Tibial nerve (tissue), 4 donors: Measurements from ENCODE around the gene CBLL1. TPM values are rescaled to one million over a fixed set of nuclear protein-coding genes. Genes with fewer than 3 reads are reported as not detected.

ENCODE experiments used
- DNase-seq, 2 donors: peaks; one replicate each; pipeline ENCODE4 v3.0.0-alpha.2; 2019; ENCODE audit warnings: low spot score in 2 of 2
- H3K27ac ChIP-seq, 4 donors: fragments of 200-600 bp; sonication (generic) in 3 of 4; one replicate each; pipeline ENCODE4 v1.5.1; 2017 to 2019; ENCODE audit warnings: mild to moderate bottlenecking in 1 of 4
- H3K27me3 ChIP-seq, 2 donors: fragments of 200-600 bp; sonication (generic) in 1 of 2; one replicate each; pipeline versions ENCODE4 v1.5.1 to v1.6.0; 2017 to 2019
- H3K36me3 ChIP-seq, 3 donors: fragments of 200-600 bp; sonication (generic); one replicate each; pipeline ENCODE4 v1.5.1; 2018 to 2019
- H3K4me1 ChIP-seq, 4 donors: fragments of 200-600 bp; sonication (generic) in 3 of 4; one replicate each; pipeline ENCODE4 v1.5.1; 2017 to 2019
- H3K4me3 ChIP-seq, 4 donors: fragments of 200-600 bp; sonication (generic) in 3 of 4; one replicate each; pipeline ENCODE4 v1.5.1; 2017 to 2019; ENCODE audit warnings: mild to moderate bottlenecking in 1 of 4, moderate library complexity in 1 of 4
- H3K9me3 ChIP-seq, 4 donors: fragments of 200-600 bp; sonication (generic) in 3 of 4; one replicate each; pipeline ENCODE4 v1.5.1; 2017 to 2019
- EP300 ChIP-seq, 2 donors: sonication (generic); formaldehyde crosslinking; IDR thresholded peaks; one replicate each; pipeline ENCODE4 v1.6.1; 2017; ENCODE audit warnings: antibody characterized with exemption in 2 of 2, mild to moderate bottlenecking in 1 of 2
- POLR2A ChIP-seq, 2 donors: fragments of 450-650 bp; IDR thresholded peaks; one replicate each; pipeline ENCODE4 v1.6.1; 2017; ENCODE audit warnings: antibody characterized with exemption in 2 of 2, mild to moderate bottlenecking in 2 of 2, moderate library complexity in 2 of 2
- WGBS, 2 donors: methylation state at CpG; one replicate each; pipeline ENCODE4 v1.1.5; 2018; 5-methylcytosine and 5-hydroxymethylcytosine counted together
- total RNA-seq, 4 donors: library from RNA; depleted of rRNA; stranded (reverse); fragments of >200 nt; gene quantifications; one replicate each; pipeline ENCODE4 v1.1.0, GENCODE V29; 2016
- TF ChIP-seq, protein P1 (sequence below), 5 experiments: fragments of 200-600 bp in 3 of 5; fragments of 450-650 bp in 2 of 5; sonication (generic) in 3 of 5; IDR thresholded peaks; one replicate each; pipeline ENCODE4 v1.5.1; 2016 to 2019; ENCODE audit warnings: antibody characterized with exemption in 5 of 5, mild to moderate bottlenecking in 3 of 5, moderate library complexity in 2 of 5

The CBLL1 gene, protein sequence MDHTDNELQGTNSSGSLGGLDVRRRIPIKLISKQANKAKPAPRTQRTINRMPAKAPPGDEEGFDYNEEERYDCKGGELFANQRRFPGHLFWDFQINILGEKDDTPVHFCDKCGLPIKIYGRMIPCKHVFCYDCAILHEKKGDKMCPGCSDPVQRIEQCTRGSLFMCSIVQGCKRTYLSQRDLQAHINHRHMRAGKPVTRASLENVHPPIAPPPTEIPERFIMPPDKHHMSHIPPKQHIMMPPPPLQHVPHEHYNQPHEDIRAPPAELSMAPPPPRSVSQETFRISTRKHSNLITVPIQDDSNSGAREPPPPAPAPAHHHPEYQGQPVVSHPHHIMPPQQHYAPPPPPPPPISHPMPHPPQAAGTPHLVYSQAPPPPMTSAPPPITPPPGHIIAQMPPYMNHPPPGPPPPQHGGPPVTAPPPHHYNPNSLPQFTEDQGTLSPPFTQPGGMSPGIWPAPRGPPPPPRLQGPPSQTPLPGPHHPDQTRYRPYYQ
- 10 to 100 TPM; 16.0 to 24.9 (median 17.9) TPM for total RNA-seq

DNA sequence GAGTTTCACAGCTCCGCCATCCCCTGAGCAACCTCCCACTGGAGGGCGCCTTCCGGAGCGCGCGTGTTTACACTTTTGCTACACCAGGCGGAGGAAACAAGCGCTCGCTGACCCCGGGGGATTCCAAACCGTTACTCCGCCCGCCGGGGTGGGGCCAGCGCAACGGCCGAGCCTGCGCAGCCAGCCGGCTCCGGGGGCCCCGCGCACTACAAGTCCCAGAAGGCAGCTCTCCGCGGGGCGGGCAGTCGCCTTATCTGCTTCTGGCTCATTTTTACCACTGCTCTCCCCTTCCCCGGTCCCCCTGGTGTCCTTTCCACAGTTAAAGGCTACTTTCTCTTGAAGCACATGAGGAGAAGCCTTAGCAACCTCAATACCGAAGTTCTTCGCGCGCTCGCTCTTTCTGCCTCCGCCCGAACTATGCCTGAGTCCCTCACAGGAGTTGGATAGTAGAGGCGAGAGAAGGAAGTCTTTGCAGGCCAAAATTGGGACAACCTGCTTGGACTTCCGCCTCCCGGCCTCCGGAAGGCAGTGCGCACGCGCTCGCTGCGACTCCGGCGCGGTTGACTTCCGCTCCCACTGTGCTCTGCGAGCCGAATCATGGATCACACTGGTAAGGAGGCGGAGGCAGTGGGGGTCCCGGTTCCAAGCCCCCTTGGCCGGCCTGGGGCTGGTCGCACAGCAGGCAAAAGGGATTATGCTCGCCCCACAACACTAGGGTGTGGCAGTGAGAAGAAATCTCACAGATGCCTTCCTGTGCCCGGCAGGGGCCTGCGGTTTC, at the start of gene CBLL1:
TSS of gene CBLL1 (plus strand) at position 576 of the 778 bp plus-strand sequence. CDS start at position 598, 22 bp downstream.
- Histone ChIP-seq H3K36me3 (no peaks in the 10 kb centered on the region), H3K4me3 (peak within 1 kb of the TSS; percentile 62 to 93 (median 77)), H3K4me1 (peaks cover 4 to 50% (median 31%) of the 10 kb centered on the region in 4 donors), H3K9me3 (no peaks in the 10 kb centered on the region), H3K27ac (peak within 1 kb of the TSS; percentile 93 to 99 (median 96)), H3K27me3 (no peaks in the 10 kb centered on the region)
- TF ChIP-seq EP300 (IDR thresholded peaks at IDR 0.05) (peak; percentile 62 to 94), POLR2A (IDR thresholded peaks at IDR 0.05) (peak; percentile 53 to 62)
- TF ChIP-seq, protein P1, sequence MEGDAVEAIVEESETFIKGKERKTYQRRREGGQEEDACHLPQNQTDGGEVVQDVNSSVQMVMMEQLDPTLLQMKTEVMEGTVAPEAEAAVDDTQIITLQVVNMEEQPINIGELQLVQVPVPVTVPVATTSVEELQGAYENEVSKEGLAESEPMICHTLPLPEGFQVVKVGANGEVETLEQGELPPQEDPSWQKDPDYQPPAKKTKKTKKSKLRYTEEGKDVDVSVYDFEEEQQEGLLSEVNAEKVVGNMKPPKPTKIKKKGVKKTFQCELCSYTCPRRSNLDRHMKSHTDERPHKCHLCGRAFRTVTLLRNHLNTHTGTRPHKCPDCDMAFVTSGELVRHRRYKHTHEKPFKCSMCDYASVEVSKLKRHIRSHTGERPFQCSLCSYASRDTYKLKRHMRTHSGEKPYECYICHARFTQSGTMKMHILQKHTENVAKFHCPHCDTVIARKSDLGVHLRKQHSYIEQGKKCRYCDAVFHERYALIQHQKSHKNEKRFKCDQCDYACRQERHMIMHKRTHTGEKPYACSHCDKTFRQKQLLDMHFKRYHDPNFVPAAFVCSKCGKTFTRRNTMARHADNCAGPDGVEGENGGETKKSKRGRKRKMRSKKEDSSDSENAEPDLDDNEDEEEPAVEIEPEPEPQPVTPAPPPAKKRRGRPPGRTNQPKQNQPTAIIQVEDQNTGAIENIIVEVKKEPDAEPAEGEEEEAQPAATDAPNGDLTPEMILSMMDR (IDR thresholded peaks at IDR 0.05): peak; percentile 57 to 89 (median 76)
- 0 to 1% methylated on average over 45 to 51 of the region's 56 CpGs for WGBS, 2 donors
- DNase-seq: peak; percentile 92 to 93

DNA sequence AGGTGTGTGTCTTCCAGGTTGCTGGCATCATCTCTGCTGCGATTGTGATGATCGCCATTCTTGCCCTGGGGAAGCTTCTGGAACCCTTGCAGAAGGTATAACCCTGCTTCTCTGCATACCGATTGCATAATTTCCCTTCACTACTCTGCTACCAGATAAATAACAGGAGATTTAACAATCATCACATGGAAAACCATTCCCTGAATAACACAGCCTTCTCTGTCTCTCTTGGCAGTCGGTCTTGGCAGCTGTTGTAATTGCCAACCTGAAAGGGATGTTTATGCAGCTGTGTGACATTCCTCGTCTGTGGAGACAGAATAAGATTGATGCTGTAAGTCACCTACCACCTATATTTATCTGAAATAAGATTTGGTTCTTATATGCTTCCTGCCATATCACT, 49.6 kb upstream of the CBLL1 start:
- no peaks in the 10 kb centered on the region for H3K9me3 ChIP-seq
- no peaks in the 10 kb centered on the region for H3K27me3 ChIP-seq
- no peaks in the 10 kb centered on the region for H3K36me3 ChIP-seq
- H3K27ac ChIP-seq: peak overlapping the region in 2 of 4 donors; percentile 7 to 8
- WGBS, 2 donors: 18 to 24% methylated on average over 5 of the region's 5 CpGs
- DNase-seq: peak in 1 of 2 donors; percentile 29
- H3K4me3 ChIP-seq: no peak overlapping the region
- H3K4me1 ChIP-seq: peaks cover 0 to 50% (median 0%) of the 10 kb centered on the region in 4 donors
- peak in 1 of 2 donors; percentile 48 for TF ChIP-seq EP300 (IDR thresholded peaks at IDR 0.05)
- TF ChIP-seq, protein P1 (IDR thresholded peaks at IDR 0.05): no peak

DNA sequence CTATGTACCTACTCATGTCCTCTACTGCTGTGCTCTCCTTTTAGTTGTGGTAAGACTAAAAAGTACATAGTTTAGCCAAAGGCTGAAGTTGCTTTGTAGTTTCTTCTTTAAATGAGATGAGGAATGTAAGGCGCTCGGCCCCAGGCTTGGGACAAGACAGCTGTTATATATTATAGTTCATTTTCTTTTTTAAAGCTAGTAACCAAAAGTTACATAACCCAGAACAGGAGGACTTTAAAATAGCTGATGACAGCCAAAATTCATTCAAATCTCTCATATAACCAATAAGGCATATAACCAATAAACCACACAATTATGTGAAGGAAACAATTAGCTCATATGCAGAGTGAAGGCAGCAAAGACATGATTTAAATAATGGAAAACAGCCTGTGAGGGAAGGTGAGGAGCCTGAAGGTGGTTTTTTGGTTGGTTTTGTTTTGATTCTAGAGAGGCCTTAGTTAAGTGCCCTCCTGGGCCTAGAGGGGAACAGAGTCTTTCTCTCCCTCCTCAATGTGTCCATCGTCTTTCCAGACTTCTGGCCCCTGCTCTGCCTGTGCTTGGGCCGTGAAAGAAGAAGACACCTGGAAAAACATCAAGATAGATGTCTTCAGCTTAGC, 47.5 kb upstream of the CBLL1 start:
- H3K27ac ChIP-seq: no peak overlapping the region
- H3K27me3 ChIP-seq: no peaks in the 10 kb centered on the region
- H3K36me3 ChIP-seq: no peaks in the 10 kb centered on the region
- no peak overlapping the region for H3K4me3 ChIP-seq
- whole genome bisulfite sequencing, 2 donors: 81 to 83% methylated on average over 4 of the region's 4 CpGs
- no peak for DNase-seq
- no peaks in the 10 kb centered on the region for H3K9me3 ChIP-seq
- peaks cover 0 to 51% (median 0%) of the 10 kb centered on the region in 4 donors for H3K4me1 ChIP-seq
- TF ChIP-seq EP300 (IDR thresholded peaks at IDR 0.05): no peak
- TF ChIP-seq, protein P1 (IDR thresholded peaks at IDR 0.05): no peak
- no peak for TF ChIP-seq POLR2A (IDR thresholded peaks at IDR 0.05)

DNA sequence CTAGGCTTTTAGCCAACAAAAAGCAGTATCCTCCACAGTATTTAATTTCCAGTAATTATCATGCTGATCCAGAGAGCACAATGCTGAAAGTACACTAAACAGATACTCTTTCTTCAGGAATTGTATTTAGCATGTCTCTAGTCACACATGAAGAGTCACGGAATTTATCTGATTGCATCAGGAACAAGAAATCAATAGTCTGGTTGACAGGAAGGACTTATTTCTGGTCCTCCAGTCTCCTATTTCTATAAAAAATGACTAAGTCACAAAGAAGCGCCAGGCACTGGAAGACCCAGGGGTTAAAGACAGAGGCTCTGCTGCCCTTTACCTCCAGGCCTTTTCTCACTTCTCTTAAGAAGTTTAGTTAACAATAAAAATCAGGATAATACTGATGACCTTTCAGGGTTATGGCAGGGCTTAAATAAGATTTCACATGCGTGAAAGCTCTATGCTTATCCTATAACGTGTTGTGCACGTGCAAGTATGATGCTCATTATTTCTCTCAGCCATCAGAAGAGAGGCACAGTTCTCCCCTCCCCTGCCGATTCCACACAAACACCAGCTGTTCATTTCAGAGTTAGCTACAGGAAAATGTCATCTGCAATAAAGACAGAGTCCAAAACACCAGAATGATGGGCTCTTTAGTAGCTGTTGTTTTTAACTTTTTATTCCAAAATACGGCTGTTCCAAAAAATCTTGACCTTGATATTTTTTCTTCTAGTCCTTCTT, 46.5 kb upstream of the CBLL1 start:
- no peak overlapping the region for H3K27ac ChIP-seq
- peaks cover 0 to 46% (median 0%) of the 10 kb centered on the region in 4 donors for H3K4me1 ChIP-seq
- no peaks in the 10 kb centered on the region for H3K9me3 ChIP-seq
- no peaks in the 10 kb centered on the region for H3K27me3 ChIP-seq
- H3K36me3 ChIP-seq: no peaks in the 10 kb centered on the region
- DNase-seq: no peak
- WGBS, 2 donors: 57 to 60% methylated on average over 7 of the region's 7 CpGs
- TF ChIP-seq, protein P1 (IDR thresholded peaks at IDR 0.05): no peak
- TF ChIP-seq POLR2A (IDR thresholded peaks at IDR 0.05): no peak
- TF ChIP-seq EP300 (IDR thresholded peaks at IDR 0.05): no peak
- no peak overlapping the region for H3K4me3 ChIP-seq
